ENCODE measurements around the gene ZC3H11A. TPM values are rescaled to one million over a fixed set of nuclear protein-coding genes. Genes with fewer than 3 reads are reported as not detected.
A peak's percentile ranks its signal among the peaks of the same experiment; 100 is the strongest.
"Not testable (repeated sequence)": the region's sequence is repeated elsewhere in the genome, so short reads cannot be mapped to it uniquely, and the experiment has no call there.

The ZC3H11A gene
- polyA plus RNA-seq (2012; ENCODE audit: insufficient read depth, insufficient read length): 70.1 TPM

DNA sequence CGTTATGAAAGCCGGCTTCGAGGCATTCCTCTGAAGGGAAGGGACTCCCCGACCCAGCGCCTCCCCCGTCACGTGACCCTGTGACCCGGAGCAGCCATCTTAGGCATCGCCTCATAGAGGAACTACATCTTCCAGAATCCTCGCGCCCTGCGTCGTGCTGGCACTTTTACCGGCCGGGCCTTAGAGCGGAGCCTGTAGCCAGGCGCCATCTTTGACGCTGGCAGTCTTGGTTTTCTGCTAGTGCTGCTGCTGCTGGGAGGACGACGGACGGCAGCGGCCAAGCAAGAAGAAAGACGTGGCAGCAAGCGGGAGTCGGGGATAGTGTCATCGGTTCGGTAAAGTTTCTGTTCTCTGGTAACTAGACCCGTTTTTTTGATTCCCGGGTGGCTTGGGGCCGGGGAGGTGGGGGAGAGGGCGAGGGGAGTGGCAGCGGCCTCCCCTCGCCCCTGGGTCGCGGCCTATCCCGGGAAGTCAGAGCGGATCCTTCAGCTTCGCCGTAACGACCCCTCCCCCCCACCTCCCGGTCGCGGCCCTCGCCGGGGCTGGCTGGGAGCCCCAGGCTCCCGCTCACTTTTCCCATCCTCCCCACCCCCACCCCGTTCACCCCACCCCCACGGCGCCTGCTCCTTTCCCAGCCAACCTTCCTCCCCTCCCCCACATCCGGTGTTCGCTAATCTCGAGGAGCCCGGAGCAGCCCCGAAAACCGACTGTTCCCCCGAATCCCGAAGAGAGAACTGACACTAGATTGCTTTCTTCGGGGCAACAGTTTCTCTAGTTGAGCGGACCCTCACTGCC lies at the start of gene ZC3H11A, which contains the start of gene ZBED6:
Gene ZC3H11A, plus strand, starts transcription at position 183 of the 795 bp plus-strand sequence. CDS start 21,448 bp downstream, outside the sequence.
Gene ZBED6, plus strand, starts transcription at position 183 of the 795 bp plus-strand sequence. CDS start 1,900 bp downstream, outside the sequence.
- DNase-seq (ENCODE audit: low read depth, low spot score): peak; percentile 96
- H3K4me3 ChIP-seq (ENCODE audit: low read length): peak within 1 kb of the TSS; percentile 75

DNA sequence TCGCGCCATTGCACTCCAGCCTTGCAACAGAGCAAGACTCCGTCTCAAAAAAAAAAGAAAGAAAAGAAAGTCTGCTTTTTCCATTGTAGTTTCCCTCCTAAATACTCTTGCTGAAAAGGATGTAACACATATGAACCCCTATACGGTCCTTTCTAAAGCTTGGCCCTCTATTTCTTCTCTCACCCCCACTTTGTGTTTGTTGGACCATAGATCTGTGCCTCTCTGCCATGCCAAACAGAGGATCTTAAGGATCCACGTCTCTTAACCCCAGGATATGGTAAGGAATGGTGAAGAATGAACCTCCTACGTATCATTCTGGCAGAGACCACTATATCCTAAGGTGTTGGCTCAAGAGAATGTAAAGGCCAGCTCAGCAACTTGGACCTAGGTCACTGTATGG lies 49.1 kb upstream of the ZC3H11A start:
- DNase-seq (ENCODE audit: low read depth, low spot score): no peak
- no peak overlapping the region for H3K4me3 ChIP-seq (ENCODE audit: low read length)

DNA sequence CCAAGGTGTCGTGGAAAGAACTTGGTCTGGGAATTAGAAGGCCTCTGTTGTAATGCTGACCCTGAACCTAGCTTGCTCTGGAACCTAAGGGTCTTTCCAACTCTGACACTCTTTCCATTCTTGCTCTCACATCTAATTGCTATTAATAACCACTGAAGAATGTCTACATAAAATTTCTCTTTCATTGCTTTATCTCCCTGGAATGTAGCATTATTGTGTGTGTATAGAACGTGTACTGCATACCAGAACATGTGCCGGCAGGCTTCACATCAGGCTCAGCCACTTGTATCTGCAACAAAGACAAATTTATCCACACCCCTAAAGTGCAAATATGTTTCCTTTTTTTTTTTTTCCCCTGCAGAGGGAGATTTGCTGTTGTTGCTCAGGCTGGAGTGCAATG lies 44.4 kb upstream of the ZC3H11A start:
- DNase-seq (ENCODE audit: low read depth, low spot score): no peak
- no peak overlapping the region for H3K4me3 ChIP-seq (ENCODE audit: low read length)

DNA sequence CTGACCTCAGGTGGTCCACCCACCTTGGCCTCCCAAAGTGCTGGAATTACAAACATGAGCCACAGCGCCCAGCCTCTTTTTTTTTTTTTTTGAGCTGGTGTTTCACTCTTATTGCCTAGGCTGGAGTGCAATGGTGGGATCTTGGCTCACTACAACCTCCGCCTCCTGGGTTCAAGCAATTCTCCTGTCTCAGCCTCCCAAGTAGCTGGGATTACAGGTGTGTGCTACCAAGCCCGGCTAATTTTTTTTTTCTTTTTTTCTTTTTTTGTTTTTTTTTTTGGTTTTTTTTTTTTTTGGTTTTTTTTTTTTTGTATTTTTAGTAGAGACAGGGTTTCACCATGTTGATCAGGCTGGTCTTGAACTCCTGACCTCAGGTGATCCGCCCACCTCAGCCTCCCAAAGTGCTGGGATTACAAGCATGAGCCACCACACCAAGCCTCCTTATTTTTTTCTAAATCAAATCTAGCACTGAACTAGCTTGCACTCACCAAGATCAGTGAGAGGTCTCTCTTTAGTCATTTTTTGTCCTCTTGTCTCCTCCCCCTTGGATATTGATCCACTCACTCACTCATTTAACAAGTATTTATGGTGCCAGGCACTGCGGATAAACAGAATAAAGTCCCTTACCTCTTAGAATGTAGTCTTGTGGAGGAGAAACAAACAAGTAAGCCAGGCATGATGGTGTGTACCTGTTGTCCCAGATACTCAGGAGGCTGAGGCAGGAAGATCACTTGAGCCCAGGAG lies 43.6 kb upstream of the ZC3H11A start:
- DNase-seq (ENCODE audit: low read depth, low spot score); H3K4me3 ChIP-seq (ENCODE audit: low read length): not testable (repeated sequence)

DNA sequence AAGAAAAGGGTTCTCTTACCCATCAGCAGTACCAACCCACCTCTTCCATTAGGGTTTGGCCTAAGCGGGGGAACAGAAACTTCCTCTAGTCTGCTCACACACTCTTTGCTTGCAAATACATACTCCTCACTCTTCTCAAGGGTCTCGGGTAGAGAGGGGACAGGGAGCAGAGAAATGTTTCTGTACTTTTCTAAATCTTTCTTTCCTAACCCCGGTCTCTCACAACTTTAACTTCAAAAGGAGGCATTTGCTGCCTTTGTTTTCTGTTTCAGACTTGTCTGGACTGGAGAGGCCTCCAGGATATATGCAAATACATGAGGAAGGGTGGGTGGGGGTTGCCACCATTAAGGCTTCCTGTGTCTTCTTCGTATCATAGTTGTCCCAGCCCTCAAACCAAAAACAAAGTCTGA lies 41.0 kb upstream of the ZC3H11A start:
- DNase-seq (ENCODE audit: low read depth, low spot score): no peak
- H3K4me3 ChIP-seq (ENCODE audit: low read length): no peak overlapping the region

DNA sequence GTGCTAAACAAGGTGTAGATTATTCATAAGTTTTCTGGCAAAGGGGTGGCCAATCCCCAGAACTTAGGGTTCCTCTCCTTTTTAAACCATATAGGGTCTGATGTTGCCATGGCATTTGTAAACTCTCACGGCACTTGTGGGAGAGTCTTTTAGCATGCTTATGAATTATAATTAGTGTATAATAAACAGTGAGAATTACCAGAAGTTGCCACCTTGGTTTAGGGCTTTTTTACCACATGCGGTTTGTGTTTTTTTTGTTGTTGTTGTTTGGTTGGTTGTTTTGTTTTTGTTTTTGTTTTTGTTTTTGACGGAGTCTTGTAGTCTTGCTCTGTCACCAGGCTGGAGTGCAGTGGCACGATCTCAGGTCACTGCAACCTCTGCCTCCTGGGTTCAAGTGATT lies 39.4 kb upstream of the ZC3H11A start:
- no peak overlapping the region for H3K4me3 ChIP-seq (ENCODE audit: low read length)
- no peak for DNase-seq (ENCODE audit: low read depth, low spot score)

DNA sequence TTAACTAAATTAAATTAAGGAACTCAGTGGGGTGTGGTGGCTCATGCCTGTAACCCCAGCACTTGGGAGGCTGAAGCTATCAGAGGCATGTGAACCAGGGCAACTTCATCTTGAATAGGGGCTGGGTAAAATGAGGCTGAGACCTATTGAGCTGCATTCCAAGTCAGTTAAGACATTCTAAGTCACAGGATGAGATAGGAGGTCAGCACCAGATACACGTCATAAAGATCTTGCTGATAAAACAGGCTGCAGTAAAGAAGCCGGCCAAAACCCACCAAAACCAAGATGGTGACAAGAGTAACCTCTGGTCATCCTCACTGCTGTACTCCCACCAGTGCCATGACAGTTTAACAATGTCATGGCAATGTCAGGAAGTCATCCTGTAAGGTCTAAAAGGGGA lies 36.7 kb upstream of the ZC3H11A start:
- H3K4me3 ChIP-seq (ENCODE audit: low read length); DNase-seq (ENCODE audit: low read depth, low spot score): not testable (repeated sequence)

DNA sequence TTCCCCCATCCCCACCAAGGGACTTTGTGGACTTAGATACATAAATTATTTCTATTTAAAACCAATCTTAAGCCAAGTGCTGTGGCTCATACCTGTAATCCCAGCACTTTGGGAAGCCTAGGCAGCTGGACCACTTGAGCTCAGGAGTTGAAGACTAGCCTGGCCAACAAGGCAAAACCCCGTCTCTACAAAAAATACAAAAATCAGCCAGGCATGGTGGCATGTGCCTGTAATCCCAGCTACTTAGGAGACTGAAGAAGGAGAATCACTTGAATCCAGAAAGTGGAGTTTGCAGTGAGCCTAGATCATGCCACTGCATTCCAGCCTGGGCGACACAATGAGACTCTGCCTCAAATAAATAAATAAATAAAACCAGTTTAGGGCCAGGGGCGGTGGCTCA lies 34.9 kb upstream of the ZC3H11A start:
- H3K4me3 ChIP-seq (ENCODE audit: low read length): no peak overlapping the region
- no peak for DNase-seq (ENCODE audit: low read depth, low spot score)

DNA sequence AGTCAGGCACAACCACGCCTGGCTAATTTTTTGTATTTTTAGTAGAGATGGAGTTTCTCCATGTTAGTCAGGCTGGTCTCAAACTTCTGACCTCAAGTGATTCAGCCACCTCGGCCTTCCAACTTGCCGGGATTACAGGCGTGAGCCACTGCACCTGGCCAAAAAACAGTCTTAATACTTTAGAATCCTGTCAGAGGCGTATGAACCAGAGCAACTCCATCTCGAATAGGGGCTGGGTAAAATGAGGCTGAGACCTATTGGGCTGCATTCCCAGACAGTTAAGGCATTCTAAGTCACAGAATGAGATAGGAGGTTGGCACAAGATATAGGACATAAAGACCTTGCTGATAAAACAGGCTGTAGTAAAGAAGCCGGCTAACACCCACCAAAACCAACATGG lies 33.5 kb upstream of the ZC3H11A start:
- DNase-seq (ENCODE audit: low read depth, low spot score); H3K4me3 ChIP-seq (ENCODE audit: low read length): not testable (repeated sequence)

DNA sequence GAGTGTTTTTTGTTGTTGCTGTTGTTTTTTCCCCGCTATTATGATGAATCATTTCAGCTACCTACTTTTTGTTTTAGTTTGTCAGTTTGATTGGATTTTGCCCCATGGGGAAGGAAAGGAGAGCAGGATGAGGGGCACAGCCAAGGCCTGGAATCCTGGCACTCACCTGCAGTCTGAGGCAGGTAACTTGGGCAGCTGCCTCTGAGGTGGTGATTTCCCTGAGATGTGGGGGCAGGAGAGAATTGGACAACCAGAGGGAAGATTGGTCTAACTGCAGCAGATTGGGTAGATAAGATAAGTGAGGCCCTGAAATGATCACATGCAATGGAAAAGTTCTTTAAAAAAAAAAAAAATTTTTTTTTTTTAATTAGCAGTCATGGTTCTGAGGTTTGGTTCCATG lies 31.9 kb upstream of the ZC3H11A start:
- DNase-seq (ENCODE audit: low read depth, low spot score): no peak

DNA sequence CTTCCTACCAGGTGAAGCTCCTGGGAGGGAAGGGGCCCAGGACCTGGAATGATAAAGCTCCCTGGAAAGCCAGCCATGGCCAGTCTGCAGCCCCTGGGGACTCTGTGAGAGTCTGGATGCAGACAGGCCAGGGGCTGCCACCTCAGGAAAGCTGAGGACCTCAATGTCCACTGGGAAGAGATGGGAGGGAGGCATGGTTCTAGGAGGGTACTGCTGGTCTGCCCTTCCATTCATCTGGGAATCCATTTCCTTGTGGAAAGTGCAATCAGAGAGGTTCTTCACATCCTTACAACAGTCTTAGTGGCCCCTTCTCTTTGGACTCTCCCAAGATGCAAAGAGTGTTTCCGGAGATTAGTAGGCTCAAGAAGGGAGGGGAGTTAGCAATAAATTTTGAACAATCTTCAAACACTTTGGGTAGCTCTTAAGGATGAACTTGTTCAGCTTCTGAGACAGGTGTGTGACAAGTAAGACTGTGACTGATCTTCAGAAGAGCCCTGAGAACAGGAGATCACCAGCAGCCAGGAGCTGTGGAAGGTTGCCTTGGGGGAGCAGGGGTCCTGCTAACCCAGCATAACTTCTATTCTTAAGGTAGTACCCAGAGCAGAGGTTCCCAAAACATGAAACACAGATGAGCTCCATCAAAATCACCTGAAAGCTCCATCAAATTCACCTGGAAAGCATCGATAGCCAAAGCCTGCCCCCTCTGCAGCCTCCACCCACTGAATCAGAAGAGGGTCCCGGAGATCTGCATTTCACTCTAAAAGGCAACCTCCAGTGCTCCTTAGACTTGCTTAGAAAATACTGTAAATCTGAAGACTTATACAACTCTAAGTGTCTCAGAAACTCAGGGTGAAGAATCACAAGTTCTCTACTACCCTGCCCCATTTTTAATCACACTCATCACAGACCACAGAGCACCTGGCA lies 31.1 kb upstream of the ZC3H11A start:
- no peak for DNase-seq (ENCODE audit: low read depth, low spot score)
- H3K4me3 ChIP-seq (ENCODE audit: low read length): peak overlapping the region; percentile 74

More for the DNA sequence above, 31.9 kb upstream of the ZC3H11A start:
- no peak overlapping the region for H3K4me3 ChIP-seq (ENCODE audit: low read length)

DNA sequence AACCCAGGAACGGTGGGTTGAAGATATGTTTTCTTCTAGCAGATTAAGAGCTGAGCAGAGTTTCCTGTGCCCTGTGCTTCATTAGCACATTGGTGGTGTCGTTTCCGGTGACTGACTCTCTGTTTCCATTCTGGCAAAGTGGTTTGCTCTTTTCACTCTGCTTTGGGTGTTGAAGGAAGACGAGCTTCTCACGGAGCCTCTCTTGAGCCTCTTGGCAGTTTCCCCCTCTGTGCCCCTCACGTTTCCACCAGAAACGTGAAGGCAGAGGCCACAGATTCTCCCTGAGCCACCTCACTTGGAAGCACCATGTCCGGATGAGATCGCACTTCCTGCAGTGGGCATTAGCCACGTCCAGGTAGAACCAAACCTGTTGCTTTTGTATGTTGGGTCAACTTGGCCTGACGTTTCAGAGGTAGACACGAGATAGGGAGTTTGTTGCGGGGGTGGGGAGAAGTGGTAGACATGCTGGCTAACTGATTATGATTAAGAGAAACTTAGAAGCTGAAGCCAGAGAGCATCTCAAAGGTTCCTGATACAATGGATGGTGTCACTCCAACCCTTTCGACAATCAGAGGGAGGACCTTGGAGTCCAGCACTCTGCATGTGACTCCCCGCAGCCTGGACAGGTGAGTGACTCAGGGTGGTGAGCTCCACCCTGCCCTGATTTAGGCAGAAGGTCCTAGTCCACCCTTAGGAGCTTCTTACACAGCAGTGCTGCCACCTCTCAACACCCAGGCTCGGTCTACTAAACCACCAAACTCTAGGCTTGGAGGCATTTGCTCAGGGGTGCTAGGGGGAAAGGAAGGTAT lies 30.2 kb upstream of the ZC3H11A start, which contains the start of gene LAX1:
Gene LAX1, plus strand, starts transcription at position 155 of the 809 bp plus-strand sequence. Its CDS starts 383 bp downstream, at position 538.
- peak within 1 kb of the TSS; percentile 74 for H3K4me3 ChIP-seq (ENCODE audit: low read length)
- DNase-seq (ENCODE audit: low read depth, low spot score): peak; percentile 98

DNA sequence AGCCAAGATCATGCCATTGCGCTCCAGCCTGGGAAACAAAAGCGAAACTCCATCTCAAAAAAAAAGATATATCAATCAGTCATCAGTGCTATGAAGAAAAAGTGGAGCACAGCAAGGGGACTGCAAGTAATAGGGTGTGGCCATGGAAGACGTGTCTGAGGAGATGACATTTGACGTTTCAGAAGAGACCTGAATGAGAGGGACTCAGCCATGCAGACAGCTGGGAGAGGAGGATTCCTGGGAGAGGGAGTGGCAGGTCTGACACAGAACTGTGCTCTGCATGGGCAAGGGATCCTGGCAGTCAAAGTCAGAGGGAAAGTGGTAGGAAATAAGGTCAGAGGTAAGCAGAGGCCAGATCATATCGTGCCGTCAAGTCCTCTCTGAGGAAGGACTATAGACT lies 27.2 kb upstream of the ZC3H11A start:
- H3K4me3 ChIP-seq (ENCODE audit: low read length): no peak overlapping the region
- no peak for DNase-seq (ENCODE audit: low read depth, low spot score)

DNA sequence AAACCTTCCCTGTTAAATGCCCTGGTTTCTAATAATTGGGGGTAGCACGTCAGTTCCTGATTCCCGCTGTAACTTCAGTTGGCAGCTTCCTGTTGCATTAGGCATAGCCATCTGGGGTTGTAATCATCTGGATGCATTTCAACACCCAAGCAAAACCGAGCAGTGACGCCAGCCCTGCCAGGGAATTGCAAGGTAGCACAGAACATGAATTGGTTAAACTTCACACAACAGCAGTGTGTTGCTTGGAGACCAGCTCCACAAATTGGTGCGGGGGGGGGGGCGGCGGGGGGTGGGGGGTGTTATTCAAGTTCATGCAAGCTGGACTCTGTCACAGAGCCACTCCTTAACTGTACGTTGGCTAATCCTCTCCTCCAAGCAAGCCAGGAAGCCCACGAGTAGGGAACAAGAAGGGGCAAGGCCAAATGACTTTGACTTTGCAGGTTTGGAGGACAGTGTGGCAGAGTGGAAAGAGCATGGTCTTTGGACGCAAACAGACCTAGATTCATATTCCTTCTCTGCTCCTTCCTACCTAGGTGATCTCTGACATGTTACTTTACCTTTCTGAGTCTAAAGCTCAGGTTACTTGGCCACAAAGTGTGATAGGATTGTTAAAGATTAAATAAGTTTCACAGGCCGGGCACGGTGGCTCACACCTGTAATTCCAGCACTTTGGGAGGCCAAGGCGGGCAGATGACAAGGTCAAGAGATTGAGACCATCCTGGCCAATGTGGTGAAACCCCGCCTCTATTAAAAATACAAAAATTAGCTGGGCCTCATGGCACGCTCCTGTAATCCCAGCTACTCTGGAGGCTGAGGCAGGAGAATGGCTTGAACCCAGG lies 25.7 kb upstream of the ZC3H11A start:
- DNase-seq (ENCODE audit: low read depth, low spot score): peak; percentile 19
- H3K4me3 ChIP-seq (ENCODE audit: low read length): no peak overlapping the region

DNA sequence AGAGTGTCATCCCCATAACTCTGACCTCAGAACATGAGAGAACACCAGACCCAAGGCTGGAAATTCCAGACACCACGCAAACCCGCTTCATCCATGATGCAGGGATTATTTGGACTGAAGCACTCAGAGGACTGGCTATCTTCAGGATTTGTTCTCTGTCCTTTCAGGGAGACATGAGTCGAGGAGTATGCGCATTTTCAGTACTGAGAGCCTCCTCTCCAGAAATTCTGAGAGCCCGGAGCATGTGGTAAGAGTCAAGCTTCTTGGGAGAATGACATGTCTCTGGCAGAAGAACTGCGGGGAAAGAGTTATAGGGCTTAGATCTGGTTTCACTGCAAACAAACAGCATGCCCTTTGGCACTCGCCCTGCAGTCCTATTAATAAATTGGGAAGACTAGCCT lies 23.5 kb upstream of the ZC3H11A start:
- no peak for DNase-seq (ENCODE audit: low read depth, low spot score)
- H3K4me3 ChIP-seq (ENCODE audit: low read length): no peak overlapping the region

DNA sequence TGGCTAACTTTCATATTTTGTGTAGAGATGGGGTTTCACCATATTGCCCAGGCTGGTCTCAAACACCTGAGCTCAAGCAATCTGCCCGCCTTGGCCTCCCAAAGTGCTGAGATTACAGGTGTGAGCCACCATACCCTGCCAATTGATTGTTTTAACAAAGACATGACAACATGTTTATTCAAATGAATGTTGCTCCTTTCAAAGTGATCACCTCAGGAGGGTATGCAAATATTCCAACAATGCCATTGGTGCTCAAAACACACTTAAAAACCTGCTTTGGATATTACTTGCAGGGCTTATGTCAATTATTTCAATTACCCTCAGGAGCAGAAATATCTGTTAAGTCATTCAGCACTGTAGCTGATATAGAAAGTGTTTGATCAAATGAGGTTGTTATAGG lies 22.6 kb upstream of the ZC3H11A start:
- no peak for DNase-seq (ENCODE audit: low read depth, low spot score)
- H3K4me3 ChIP-seq (ENCODE audit: low read length): no peak overlapping the region

DNA sequence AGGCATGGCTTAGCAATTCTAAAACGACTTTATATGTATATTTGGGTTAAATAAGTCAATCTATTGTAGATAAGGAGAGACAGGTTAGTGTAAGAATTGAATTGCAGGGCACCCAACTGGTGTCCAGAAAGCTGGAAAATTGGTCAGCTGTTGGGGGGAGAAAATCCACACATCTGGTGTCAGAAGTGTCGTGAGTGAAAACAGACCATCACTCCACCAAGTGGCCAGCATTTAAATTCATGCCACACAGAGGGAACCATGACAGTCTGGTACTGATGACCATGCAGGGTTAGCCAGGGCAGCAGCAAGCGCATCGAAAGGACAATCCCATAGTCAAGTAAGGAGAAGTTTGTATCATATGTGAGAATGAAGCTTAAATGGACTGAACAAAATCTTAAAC lies 18.8 kb upstream of the ZC3H11A start:
- no peak overlapping the region for H3K4me3 ChIP-seq (ENCODE audit: low read length)
- DNase-seq (ENCODE audit: low read depth, low spot score): no peak
